Common myeloid progenitor, CD34-positive (primary cell): ENCODE results near the gene EFCAB8.

Source experiments
- CTCF ChIA-PET: fragments of 350-600 bp; sonication (Branson Sonifier 250); formaldehyde crosslinking; loops from one replicate; lab custom pipeline; 2021; ENCODE audit warnings: antibody characterized with exemption; lab: Charles Lee
- POLR2A ChIA-PET: fragments of 350-600 bp; sonication (Branson Sonifier 250); formaldehyde crosslinking; loops from one replicate; lab custom pipeline; 2021; ENCODE audit warnings: antibody characterized with exemption; lab: Charles Lee
- DNase-seq, 3 donors: peaks; one replicate each; pipeline versions ENCODE4 v3.0.0 to v3.0.0-alpha.2; 2013
- H3K27ac ChIP-seq, 2 experiments: 1 replicate in 1 of 2; 2 replicates in 1 of 2; pipeline ENCODE4 v1.7.0; 2013; ENCODE audit warnings: inconsistent platforms in 2 of 2, low read length in 2 of 2, mild to moderate bottlenecking in 2 of 2, low read depth in 1 of 2, moderate library complexity in 1 of 2; ENCODE audit not compliant: severe bottlenecking in 2 of 2, insufficient read depth in 1 of 2, poor library complexity in 1 of 2
- H3K27me3 ChIP-seq, 5 experiments: replicated peaks in 2 of 5; 1 replicate in 3 of 5; 2 replicates in 2 of 5; pipeline versions ENCODE4 v1.6.1 to v1.7.0; 2013; ENCODE audit warnings: low read length in 4 of 5, mild to moderate bottlenecking in 2 of 5, moderate library complexity in 2 of 5, inconsistent platforms in 1 of 5; ENCODE audit not compliant: insufficient read depth in 5 of 5, control insufficient read depth in 4 of 5
- H3K36me3 ChIP-seq, 4 experiments: 1 replicate in 2 of 4; 2 replicates in 2 of 4; pipeline versions ENCODE4 v1.6.1 to v1.7.0; 2013; ENCODE audit warnings: low read length in 3 of 4, control low read depth in 1 of 4, mild to moderate bottlenecking in 1 of 4; ENCODE audit not compliant: control insufficient read depth in 4 of 4, insufficient read depth in 4 of 4
- H3K4me1 ChIP-seq, 4 experiments: 1 replicate in 3 of 4; 2 replicates in 1 of 4; pipeline versions ENCODE4 v1.6.1 to v1.7.1; 2013; ENCODE audit warnings: low read length in 3 of 4, mild to moderate bottlenecking in 3 of 4, control low read depth in 1 of 4, inconsistent platforms in 1 of 4, moderate library complexity in 1 of 4; ENCODE audit not compliant: control insufficient read depth in 4 of 4, insufficient read depth in 4 of 4; ENCODE audit errors: control extremely low read depth in 1 of 4
- H3K4me3 ChIP-seq, 7 experiments: 1 replicate in 4 of 7; 2 replicates in 3 of 7; pipeline versions ENCODE4 v1.5.1 to v1.7.0; 2013; ENCODE audit warnings: mild to moderate bottlenecking in 7 of 7, low read length in 6 of 7, moderate library complexity in 6 of 7, inconsistent platforms in 2 of 7, low read depth in 2 of 7, control low read depth in 1 of 7; ENCODE audit not compliant: insufficient read depth in 4 of 7, control insufficient read depth in 1 of 7; ENCODE audit errors: extremely low read depth in 1 of 7
- H3K9me3 ChIP-seq, 5 experiments: 1 replicate in 4 of 5; 2 replicates in 1 of 5; pipeline versions ENCODE4 v1.6.1 to v1.7.1; 2013; ENCODE audit warnings: low read length in 4 of 5, mild to moderate bottlenecking in 2 of 5, inconsistent platforms in 1 of 5, low read depth in 1 of 5, moderate library complexity in 1 of 5; ENCODE audit not compliant: control insufficient read depth in 4 of 5, insufficient read depth in 2 of 5; ENCODE audit errors: control extremely low read depth in 1 of 5
- WGBS: methylation state at CpG from one replicate; pipeline ENCODE4 v1.1.5; 2013; ENCODE audit not compliant: insufficient coverage; 5-methylcytosine and 5-hydroxymethylcytosine counted together

Gene EFCAB8

GRCh38 chr20:32914031-32914430 lies 55.3 kb downstream of the EFCAB8 start:
- Histone ChIP-seq H3K27ac (no peak overlapping the region), H3K27me3 (no peaks in the 10 kb centered on the region), H3K9me3 (peaks cover 0 to 13% (median 10%) of the 10 kb centered on the region in 5 experiments), H3K36me3 (no peaks in the 10 kb centered on the region), H3K4me1 (peaks cover 0 to 1% (median 0%) of the 10 kb centered on the region in 4 experiments), H3K4me3 (no peak overlapping the region)
- ChIA-PET CTCF (no interaction called here), POLR2A (no interaction called here)
- no peak for DNase-seq
- no CpG with 5 or more reads among the region's 1 CpG for WGBS

- ChIA-PET CTCF (no interaction called here), POLR2A (no interaction called here)
- H3K4me3 ChIP-seq: no peak overlapping the region
- no peak overlapping the region for H3K27ac ChIP-seq
- DNase-seq: no peak
- H3K27me3 ChIP-seq: no peaks in the 10 kb centered on the region
- WGBS: 85% methylated on average over 7 of the region's 9 CpGs
- no peaks in the 10 kb centered on the region for H3K4me1 ChIP-seq
- peaks cover 0 to 13% (median 10%) of the 10 kb centered on the region in 5 experiments for H3K9me3 ChIP-seq
- H3K36me3 ChIP-seq: no peaks in the 10 kb centered on the region
Observed at GRCh38 chr20:32917191-32917950, 58.6 kb downstream of the EFCAB8 start.

- Histone ChIP-seq H3K27ac (no peak overlapping the region), H3K4me3 (no peak overlapping the region), H3K27me3 (no peaks in the 10 kb centered on the region), H3K9me3 (peaks cover 0 to 13% (median 10%) of the 10 kb centered on the region in 5 experiments), H3K4me1 (no peaks in the 10 kb centered on the region), H3K36me3 (no peaks in the 10 kb centered on the region)
- CTCF ChIA-PET: no interaction called here
- 93% methylated on average over 12 of the region's 12 CpGs for WGBS
- DNase-seq: no peak
- POLR2A ChIA-PET: no interaction called here
Observed at GRCh38 chr20:32918296-32918695, 59.6 kb downstream of the EFCAB8 start.

DNA sequence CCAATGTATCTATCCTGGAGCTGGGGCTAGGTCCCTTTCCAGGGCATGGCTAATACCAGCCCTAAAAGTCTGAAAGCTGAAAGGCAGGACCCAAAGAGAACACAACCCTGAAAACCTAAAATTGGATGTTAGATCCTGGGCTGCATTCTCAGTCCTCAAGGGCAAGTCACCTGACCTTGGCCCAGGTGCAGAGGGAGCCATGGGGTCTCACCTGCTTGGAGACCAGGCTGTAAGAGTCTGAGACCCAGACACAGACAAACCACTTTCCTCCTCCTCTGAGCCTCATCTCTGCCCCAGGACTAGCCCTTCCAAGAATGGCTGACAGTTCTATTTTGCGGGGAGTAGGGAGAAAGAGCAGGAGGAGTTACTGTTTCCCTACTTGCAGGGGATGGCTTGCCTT lies 60.0 kb downstream of the EFCAB8 start:
- no peaks in the 10 kb centered on the region for H3K36me3 ChIP-seq
- H3K4me1 ChIP-seq: no peaks in the 10 kb centered on the region
- peaks cover 0 to 13% (median 10%) of the 10 kb centered on the region in 5 experiments for H3K9me3 ChIP-seq
- WGBS: no CpG with 5 or more reads among the region's 1 CpG
- no peaks in the 10 kb centered on the region for H3K27me3 ChIP-seq
- ChIA-PET POLR2A (no interaction called here), CTCF (no interaction called here)
- no peak overlapping the region for H3K4me3 ChIP-seq
- H3K27ac ChIP-seq: no peak overlapping the region
- DNase-seq: no peak

DNA sequence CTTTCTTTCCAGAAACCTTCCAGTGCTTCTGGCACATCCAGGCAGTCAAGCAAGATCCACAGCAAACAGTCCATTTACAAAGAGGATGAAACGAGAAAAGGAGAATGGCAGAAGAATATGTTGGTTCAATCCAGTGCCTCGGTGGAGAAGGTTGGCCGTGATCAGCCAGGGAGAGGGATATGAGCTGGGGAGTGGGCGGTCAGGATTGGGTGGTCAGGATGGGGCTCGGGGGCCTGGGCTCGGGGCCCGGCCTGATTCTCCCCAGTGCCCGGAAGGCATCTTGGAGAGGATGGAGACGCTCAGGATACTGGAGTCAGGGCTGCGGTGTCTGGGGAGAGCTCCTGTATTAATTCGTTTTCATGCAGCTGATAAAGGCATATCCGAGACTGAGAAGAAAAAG lies 61.3 kb downstream of the EFCAB8 start:
- H3K9me3 ChIP-seq: peaks cover 0 to 13% (median 4%) of the 10 kb centered on the region in 5 experiments
- no peaks in the 10 kb centered on the region for H3K36me3 ChIP-seq
- CTCF ChIA-PET: no interaction called here
- no peak overlapping the region for H3K4me3 ChIP-seq
- H3K4me1 ChIP-seq: no peaks in the 10 kb centered on the region
- 97% methylated on average over 11 of the region's 12 CpGs for WGBS
- no peak for DNase-seq
- POLR2A ChIA-PET: no interaction called here
- no peak overlapping the region for H3K27ac ChIP-seq
- H3K27me3 ChIP-seq: no peaks in the 10 kb centered on the region

DNA sequence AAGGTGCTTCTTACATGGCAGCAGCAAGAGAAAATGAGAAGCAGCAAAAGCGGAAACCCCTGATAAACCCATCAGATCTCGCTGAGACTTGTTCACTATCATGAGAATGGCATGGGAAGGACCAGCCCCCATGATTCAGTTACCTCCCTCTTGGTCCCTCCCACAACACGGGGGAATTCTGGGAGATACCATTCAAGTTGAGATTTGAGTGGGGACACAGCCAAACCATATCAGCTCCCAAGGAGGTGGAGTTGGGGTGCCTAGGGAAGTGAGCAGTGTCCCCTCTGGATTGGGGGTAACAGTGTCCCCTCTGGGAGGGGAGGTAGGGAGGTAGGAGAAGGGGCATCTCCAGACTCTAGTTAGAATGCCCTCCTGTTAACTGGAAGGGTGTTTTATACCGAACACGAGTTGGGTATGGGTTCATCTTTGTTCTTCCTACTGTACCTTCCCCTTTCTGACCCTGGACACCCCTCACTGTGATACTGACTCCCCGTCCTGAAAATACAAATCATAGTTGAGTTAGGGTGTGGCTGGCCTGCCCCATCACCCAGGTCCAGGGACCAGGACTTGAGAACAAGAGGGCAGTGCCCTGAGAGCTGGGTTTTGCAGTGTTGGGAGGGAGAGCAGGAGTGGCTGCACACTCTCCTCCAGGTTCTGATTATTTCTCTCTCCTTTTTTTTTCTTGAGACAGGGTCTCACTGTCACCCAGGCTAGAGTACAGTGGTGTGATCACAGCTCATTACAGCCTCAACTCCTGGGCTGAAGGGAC lies 62.0 kb downstream of the EFCAB8 start:
- no peak overlapping the region for H3K27ac ChIP-seq
- H3K27me3 ChIP-seq: no peaks in the 10 kb centered on the region
- CTCF ChIA-PET: interaction anchor here (0.6 to 0.8 kb wide), 3 partner anchors 16 to 84 kb away, joined by 3 read pairs; no protein-coding TSS in a partner anchor
- H3K4me3 ChIP-seq: no peak overlapping the region
- 100% methylated on average over 3 of the region's 6 CpGs for WGBS
- H3K36me3 ChIP-seq: no peaks in the 10 kb centered on the region
- DNase-seq: no peak
- POLR2A ChIA-PET: no interaction called here
- no peaks in the 10 kb centered on the region for H3K4me1 ChIP-seq
- H3K9me3 ChIP-seq: peaks cover 0 to 8% (median 4%) of the 10 kb centered on the region in 5 experiments

- H3K4me3 ChIP-seq: no peak overlapping the region
- H3K27ac ChIP-seq: no peak overlapping the region
- no peaks in the 10 kb centered on the region for H3K36me3 ChIP-seq
- CTCF ChIA-PET: no interaction called here
- WGBS: 92% methylated on average over 2 of the region's 3 CpGs
- POLR2A ChIA-PET: no interaction called here
- H3K4me1 ChIP-seq: no peaks in the 10 kb centered on the region
- no peaks in the 10 kb centered on the region for H3K27me3 ChIP-seq
- no peak for DNase-seq
- H3K9me3 ChIP-seq: no peaks in the 10 kb centered on the region
Observed at GRCh38 chr20:32922466-32922865, 63.7 kb downstream of the EFCAB8 start.
